Loucy (cell line): ENCODE results near the gene SPATA32.

Source experiments
- CTCF ChIP-seq: fragments of 200-600 bp; sonication (generic); conservative IDR thresholded peaks from 2 replicates; pipeline ENCODE4 v1.5.1; 2014; ENCODE audit warnings: mild to moderate bottlenecking, antibody characterized with exemption, low read length
- EZH2phosphoT487 ChIP-seq: fragments of 200-600 bp; IDR thresholded peaks from 2 replicates; pipeline ENCODE4 v1.6.1; 2018; ENCODE audit warnings: antibody characterized with exemption, mild to moderate bottlenecking, moderate library complexity, borderline replicate concordance

DNA sequence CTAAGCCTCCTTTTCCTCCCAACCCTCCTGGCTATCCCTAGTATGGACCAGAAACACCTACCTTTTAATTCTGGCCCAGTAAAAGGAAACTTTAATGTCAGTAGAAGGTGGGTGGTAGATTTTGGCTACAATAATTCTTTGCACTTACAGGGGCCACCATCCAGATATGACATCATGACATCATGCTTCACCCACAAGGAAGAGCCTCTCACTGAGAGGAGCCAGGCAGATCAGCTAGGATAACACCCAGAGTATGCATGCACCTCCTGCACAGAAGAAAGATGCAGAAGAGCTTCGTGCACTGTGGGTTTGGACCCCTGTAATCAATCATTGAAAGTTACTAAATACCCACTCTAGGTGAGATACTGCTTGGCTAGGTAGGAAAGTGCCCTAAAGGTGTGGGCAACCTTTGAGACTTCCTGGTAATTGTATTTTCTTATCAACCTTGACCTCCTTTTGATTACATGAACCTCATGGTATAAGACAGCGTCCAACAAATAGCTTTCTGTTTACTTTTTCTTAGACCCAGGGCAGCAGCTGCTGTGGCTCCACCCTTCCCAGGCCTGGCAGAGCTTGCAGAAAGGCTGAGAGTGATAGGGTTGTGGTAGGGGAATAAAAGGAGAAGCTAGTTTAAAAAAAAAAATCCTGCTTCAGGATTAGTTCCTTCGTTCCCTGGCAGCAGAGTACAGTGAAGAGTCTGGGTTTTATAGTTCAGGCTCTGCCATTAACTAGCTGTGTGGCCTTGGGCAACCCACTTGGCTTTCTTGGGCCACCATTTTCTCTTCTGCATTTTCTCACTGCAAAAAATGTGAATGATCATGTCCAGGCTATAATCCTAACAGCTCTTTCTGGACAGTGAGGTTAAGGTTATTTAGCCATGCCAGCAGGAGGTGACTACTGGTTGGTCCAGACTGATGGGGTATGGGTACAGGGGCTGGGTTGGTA, 48.8 kb upstream of the SPATA32 start:
- TF ChIP-seq CTCF, result no peak
- TF ChIP-seq EZH2phosphoT487, result no peak
